ENCODE results near the gene ZNF528. TPM values are rescaled to one million over a fixed set of nuclear protein-coding genes. Genes with fewer than 3 reads are reported as not detected.

The ZNF528 gene
- total and polyA plus RNA-seq, 2 experiments from 2014 or later: 25.5 to 30.0 TPM

DNA sequence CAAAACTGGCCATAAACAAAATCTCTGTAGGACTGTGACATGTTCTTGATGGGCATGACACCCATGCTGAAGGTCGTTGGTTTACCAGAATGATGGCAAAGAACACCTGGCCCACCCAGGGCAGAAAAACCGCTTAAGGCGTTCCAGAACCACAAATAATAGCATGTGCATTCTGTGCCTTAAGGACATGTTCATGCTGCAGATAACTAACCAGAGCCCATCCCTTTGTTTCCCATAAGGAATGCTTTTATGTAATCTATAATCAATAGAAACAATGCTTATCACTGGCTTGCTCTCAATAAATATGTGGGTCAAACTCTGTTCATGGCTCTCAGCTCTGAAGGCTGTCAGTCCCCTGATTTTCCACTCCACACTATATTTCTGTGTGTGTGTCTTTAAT is 44.5 kb downstream of the ZNF528 start (continued):
- TF ChIP-seq, protein P1, sequence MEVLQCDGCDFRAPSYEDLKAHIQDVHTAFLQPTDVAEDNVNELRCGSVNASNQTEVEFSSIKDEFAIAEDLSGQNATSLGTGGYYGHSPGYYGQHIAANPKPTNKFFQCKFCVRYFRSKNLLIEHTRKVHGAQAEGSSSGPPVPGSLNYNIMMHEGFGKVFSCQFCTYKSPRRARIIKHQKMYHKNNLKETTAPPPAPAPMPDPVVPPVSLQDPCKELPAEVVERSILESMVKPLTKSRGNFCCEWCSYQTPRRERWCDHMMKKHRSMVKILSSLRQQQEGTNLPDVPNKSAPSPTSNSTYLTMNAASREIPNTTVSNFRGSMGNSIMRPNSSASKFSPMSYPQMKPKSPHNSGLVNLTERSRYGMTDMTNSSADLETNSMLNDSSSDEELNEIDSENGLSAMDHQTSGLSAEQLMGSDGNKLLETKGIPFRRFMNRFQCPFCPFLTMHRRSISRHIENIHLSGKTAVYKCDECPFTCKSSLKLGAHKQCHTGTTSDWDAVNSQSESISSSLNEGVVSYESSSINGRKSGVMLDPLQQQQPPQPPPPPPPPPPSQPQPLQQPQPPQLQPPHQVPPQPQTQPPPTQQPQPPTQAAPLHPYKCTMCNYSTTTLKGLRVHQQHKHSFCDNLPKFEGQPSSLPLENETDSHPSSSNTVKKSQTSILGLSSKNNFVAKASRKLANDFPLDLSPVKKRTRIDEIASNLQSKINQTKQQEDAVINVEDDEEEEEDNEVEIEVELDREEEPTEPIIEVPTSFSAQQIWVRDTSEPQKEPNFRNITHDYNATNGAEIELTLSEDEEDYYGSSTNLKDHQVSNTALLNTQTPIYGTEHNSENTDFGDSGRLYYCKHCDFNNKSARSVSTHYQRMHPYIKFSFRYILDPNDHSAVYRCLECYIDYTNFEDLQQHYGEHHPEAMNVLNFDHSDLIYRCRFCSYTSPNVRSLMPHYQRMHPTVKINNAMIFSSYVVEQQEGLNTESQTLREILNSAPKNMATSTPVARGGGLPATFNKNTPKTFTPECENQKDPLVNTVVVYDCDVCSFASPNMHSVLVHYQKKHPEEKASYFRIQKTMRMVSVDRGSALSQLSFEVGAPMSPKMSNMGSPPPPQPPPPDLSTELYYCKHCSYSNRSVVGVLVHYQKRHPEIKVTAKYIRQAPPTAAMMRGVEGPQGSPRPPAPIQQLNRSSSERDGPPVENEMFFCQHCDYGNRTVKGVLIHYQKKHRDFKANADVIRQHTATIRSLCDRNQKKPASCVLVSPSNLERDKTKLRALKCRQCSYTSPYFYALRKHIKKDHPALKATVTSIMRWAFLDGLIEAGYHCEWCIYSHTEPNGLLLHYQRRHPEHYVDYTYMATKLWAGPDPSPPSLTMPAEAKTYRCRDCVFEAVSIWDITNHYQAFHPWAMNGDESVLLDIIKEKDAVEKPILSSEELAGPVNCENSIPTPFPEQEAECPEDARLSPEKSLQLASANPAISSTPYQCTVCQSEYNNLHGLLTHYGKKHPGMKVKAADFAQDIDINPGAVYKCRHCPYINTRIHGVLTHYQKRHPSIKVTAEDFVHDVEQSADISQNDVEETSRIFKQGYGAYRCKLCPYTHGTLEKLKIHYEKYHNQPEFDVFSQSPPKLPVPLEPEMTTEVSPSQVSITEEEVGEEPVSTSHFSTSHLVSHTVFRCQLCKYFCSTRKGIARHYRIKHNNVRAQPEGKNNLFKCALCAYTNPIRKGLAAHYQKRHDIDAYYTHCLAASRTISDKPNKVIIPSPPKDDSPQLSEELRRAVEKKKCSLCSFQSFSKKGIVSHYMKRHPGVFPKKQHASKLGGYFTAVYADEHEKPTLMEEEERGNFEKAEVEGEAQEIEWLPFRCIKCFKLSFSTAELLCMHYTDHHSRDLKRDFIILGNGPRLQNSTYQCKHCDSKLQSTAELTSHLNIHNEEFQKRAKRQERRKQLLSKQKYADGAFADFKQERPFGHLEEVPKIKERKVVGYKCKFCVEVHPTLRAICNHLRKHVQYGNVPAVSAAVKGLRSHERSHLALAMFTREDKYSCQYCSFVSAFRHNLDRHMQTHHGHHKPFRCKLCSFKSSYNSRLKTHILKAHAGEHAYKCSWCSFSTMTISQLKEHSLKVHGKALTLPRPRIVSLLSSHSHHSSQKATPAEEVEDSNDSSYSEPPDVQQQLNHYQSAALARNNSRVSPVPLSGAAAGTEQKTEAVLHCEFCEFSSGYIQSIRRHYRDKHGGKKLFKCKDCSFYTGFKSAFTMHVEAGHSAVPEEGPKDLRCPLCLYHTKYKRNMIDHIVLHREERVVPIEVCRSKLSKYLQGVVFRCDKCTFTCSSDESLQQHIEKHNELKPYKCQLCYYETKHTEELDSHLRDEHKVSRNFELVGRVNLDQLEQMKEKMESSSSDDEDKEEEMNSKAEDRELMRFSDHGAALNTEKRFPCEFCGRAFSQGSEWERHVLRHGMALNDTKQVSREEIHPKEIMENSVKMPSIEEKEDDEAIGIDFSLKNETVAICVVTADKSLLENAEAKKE (CRISPR knock-in tag; IDR thresholded peaks at IDR 0.05): no peak
- TF ChIP-seq JUNB (IDR thresholded peaks at IDR 0.05; ENCODE audit: unreplicated experiment): no peak

DNA sequence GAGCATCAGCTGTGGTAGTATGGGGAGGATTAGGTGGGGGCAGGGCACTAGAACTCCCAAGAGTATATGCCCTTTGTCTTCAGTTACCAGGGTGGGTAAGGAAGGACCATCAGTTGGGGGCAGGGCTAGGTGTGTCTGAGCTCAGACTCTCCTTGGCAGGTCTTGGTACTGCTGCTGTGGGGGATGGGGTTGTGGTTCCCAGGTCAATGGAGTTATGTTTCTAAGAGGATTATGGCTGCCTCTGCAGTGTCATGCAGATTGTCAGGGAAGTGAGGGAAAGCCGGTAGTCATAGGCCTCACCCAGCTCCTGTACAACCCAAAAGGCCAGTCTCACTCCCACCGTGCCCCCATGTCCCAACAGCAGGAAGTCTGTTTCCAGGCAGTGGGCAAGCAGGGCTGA is 46.9 kb downstream of the ZNF528 start:
- H2AFZ ChIP-seq: no peak overlapping the region
- no peaks in the 10 kb centered on the region for H3K27me3 ChIP-seq (ENCODE audit: insufficient read depth)
- no peak overlapping the region for H3K4me3 ChIP-seq
- ATAC-seq: no peak
- Mint-ChIP-seq H3K27ac (no peak overlapping the region), H3K9me3 (peaks cover 90% of the 10 kb centered on the region), H3K4me3 (no peak overlapping the region), H3K36me3 (ENCODE audit: low read depth) (peaks cover 20% of the 10 kb centered on the region), H3K4me1 (no peaks in the 10 kb centered on the region), H3K27me3 (ENCODE audit: insufficient read depth, low read depth, poor library complexity) (no peaks in the 10 kb centered on the region)
- H3K27ac ChIP-seq (ENCODE audit: low read depth): no peak overlapping the region
- no peaks in the 10 kb centered on the region for H3K4me1 ChIP-seq (ENCODE audit: insufficient read depth)
- H3K36me3 ChIP-seq (ENCODE audit: insufficient read depth): no peaks in the 10 kb centered on the region
- no peak overlapping the region for H3K4me2 ChIP-seq
- no peak for DNase-seq (ENCODE audit: low spot score)
- H3K9me2 ChIP-seq (ENCODE audit: insufficient read depth): no peaks in the 10 kb centered on the region
- H3F3A ChIP-seq (replicated peaks; ENCODE audit: low read depth): no peaks in the 10 kb centered on the region
- no peaks in the 10 kb centered on the region for H3K79me2 ChIP-seq (replicated peaks; ENCODE audit: insufficient read depth)
- no peaks in the 10 kb centered on the region for H4K20me1 ChIP-seq (replicated peaks; ENCODE audit: insufficient read depth)
- TF ChIP-seq, protein P2, sequence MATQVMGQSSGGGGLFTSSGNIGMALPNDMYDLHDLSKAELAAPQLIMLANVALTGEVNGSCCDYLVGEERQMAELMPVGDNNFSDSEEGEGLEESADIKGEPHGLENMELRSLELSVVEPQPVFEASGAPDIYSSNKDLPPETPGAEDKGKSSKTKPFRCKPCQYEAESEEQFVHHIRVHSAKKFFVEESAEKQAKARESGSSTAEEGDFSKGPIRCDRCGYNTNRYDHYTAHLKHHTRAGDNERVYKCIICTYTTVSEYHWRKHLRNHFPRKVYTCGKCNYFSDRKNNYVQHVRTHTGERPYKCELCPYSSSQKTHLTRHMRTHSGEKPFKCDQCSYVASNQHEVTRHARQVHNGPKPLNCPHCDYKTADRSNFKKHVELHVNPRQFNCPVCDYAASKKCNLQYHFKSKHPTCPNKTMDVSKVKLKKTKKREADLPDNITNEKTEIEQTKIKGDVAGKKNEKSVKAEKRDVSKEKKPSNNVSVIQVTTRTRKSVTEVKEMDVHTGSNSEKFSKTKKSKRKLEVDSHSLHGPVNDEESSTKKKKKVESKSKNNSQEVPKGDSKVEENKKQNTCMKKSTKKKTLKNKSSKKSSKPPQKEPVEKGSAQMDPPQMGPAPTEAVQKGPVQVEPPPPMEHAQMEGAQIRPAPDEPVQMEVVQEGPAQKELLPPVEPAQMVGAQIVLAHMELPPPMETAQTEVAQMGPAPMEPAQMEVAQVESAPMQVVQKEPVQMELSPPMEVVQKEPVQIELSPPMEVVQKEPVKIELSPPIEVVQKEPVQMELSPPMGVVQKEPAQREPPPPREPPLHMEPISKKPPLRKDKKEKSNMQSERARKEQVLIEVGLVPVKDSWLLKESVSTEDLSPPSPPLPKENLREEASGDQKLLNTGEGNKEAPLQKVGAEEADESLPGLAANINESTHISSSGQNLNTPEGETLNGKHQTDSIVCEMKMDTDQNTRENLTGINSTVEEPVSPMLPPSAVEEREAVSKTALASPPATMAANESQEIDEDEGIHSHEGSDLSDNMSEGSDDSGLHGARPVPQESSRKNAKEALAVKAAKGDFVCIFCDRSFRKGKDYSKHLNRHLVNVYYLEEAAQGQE (IDR thresholded peaks at IDR 0.05; ENCODE audit: unreplicated experiment): no peak
- TF ChIP-seq ZNF331 (CRISPR knock-in tag; IDR thresholded peaks at IDR 0.05; ENCODE audit: low read depth) (no peak), NANOG (IDR thresholded peaks at IDR 0.05; ENCODE audit: borderline replicate concordance) (no peak), EZH2 (IDR thresholded peaks at IDR 0.05; ENCODE audit: low read depth, unreplicated experiment) (no peak), STAT1 (IDR thresholded peaks at IDR 0.05; ENCODE audit: unreplicated experiment) (no peak), JUNB (IDR thresholded peaks at IDR 0.05; ENCODE audit: unreplicated experiment) (no peak)
- TF ChIP-seq, protein P3, sequence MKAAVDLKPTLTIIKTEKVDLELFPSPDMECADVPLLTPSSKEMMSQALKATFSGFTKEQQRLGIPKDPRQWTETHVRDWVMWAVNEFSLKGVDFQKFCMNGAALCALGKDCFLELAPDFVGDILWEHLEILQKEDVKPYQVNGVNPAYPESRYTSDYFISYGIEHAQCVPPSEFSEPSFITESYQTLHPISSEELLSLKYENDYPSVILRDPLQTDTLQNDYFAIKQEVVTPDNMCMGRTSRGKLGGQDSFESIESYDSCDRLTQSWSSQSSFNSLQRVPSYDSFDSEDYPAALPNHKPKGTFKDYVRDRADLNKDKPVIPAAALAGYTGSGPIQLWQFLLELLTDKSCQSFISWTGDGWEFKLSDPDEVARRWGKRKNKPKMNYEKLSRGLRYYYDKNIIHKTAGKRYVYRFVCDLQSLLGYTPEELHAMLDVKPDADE (IDR thresholded peaks at IDR 0.05): no peak

Measured in GM23338 (cell line).